Thyroid gland (tissue), 4 donors: ENCODE data around the gene GLIPR1L1.

Experiments
- POLR2A ChIP-seq, 2 donors: fragments of 450-650 bp; IDR thresholded peaks; one replicate each; pipeline ENCODE4 v1.6.1; 2017; ENCODE audit warnings: antibody characterized with exemption in 2 of 2, mild to moderate bottlenecking in 2 of 2, moderate library complexity in 1 of 2
- TF ChIP-seq, protein P1 (sequence below), 6 experiments: fragments of 200-600 bp in 3 of 6; fragments of 450-650 bp in 3 of 6; sonication (generic) in 3 of 6; IDR thresholded peaks; one replicate each; pipeline ENCODE4 v1.5.1; 2016 to 2019; ENCODE audit warnings: antibody characterized with exemption in 6 of 6, mild to moderate bottlenecking in 2 of 6, inconsistent platforms in 1 of 6, moderate library complexity in 1 of 6

- TF ChIP-seq POLR2A (IDR thresholded peaks at IDR 0.05): no peak
- TF ChIP-seq, protein P1, sequence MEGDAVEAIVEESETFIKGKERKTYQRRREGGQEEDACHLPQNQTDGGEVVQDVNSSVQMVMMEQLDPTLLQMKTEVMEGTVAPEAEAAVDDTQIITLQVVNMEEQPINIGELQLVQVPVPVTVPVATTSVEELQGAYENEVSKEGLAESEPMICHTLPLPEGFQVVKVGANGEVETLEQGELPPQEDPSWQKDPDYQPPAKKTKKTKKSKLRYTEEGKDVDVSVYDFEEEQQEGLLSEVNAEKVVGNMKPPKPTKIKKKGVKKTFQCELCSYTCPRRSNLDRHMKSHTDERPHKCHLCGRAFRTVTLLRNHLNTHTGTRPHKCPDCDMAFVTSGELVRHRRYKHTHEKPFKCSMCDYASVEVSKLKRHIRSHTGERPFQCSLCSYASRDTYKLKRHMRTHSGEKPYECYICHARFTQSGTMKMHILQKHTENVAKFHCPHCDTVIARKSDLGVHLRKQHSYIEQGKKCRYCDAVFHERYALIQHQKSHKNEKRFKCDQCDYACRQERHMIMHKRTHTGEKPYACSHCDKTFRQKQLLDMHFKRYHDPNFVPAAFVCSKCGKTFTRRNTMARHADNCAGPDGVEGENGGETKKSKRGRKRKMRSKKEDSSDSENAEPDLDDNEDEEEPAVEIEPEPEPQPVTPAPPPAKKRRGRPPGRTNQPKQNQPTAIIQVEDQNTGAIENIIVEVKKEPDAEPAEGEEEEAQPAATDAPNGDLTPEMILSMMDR (IDR thresholded peaks at IDR 0.05): no peak
Measured at GRCh38 chr12:75345531-75345930, 11.1 kb downstream of the GLIPR1L1 start.
